Measurements from ENCODE around the gene KCP. TPM values are rescaled to one million over a fixed set of nuclear protein-coding genes. Genes with fewer than 3 reads are reported as not detected.
A peak's percentile ranks its signal among the peaks of the same experiment; 100 is the strongest.
"Not testable (repeated sequence)": the region's sequence is repeated elsewhere in the genome, so short reads cannot be mapped to it uniquely, and the experiment has no call there.

The KCP gene
- 2.1 and 5.1 TPM in 2 replicates for total RNA-seq (2014; rRNA removed; shearing (Covaris generic); ENCODE audit: low replicate concordance)

GRCh38 chr7:128910569-128910945 is at the start of gene KCP:
Gene KCP, minus strand, starts transcription at chr7:128910709. Its CDS starts 33 bp downstream, at chr7:128910676.
- peak; percentile 55 for DNase-seq (ENCODE audit: low read depth)
- in situ Hi-C loops (cut with HindIII; ENCODE audit: low pct_unique_long_range_greater_than_20kb, low sequenced_read_pairs): no loop called here

- DNase-seq (ENCODE audit: low read depth): no peak
- in situ Hi-C loops (cut with HindIII; ENCODE audit: low pct_unique_long_range_greater_than_20kb, low sequenced_read_pairs): no loop called here
These were observed 48.8 kb upstream of the KCP start for GRCh38 chr7:128959296-128959695.

GRCh38 chr7:128955981-128956380 is 45.5 kb upstream of the KCP start:
- in situ Hi-C loops (cut with HindIII; ENCODE audit: low pct_unique_long_range_greater_than_20kb, low sequenced_read_pairs): no loop called here

GRCh38 chr7:128954830-128955802 is 44.6 kb upstream of the KCP start:
- in situ Hi-C loops (cut with HindIII; ENCODE audit: low pct_unique_long_range_greater_than_20kb, low sequenced_read_pairs): no loop called here
- no peak for DNase-seq (ENCODE audit: low read depth)

More at GRCh38 chr7:128955981-128956380, 45.5 kb upstream of the KCP start:
- DNase-seq (ENCODE audit: low read depth): no peak

- in situ Hi-C loops (cut with HindIII; ENCODE audit: low pct_unique_long_range_greater_than_20kb, low sequenced_read_pairs): no loop called here
- no peak for DNase-seq (ENCODE audit: low read depth)
These were observed 43.6 kb upstream of the KCP start for GRCh38 chr7:128954150-128954549.

GRCh38 chr7:128951296-128951695 is 40.8 kb upstream of the KCP start:
- in situ Hi-C loops (cut with HindIII; ENCODE audit: low pct_unique_long_range_greater_than_20kb, low sequenced_read_pairs): no loop called here
- no peak for DNase-seq (ENCODE audit: low read depth)

GRCh38 chr7:128948976-128949760 is 38.7 kb upstream of the KCP start:
- DNase-seq (ENCODE audit: low read depth): no peak
- in situ Hi-C loops (cut with HindIII; ENCODE audit: low pct_unique_long_range_greater_than_20kb, low sequenced_read_pairs): no loop called here

GRCh38 chr7:128948312-128948973 is 37.9 kb upstream of the KCP start:
- in situ Hi-C loops (cut with HindIII; ENCODE audit: low pct_unique_long_range_greater_than_20kb, low sequenced_read_pairs): no loop called here
- no peak for DNase-seq (ENCODE audit: low read depth)

- DNase-seq (ENCODE audit: low read depth): no peak
- in situ Hi-C loops (cut with HindIII; ENCODE audit: low pct_unique_long_range_greater_than_20kb, low sequenced_read_pairs): no loop called here
These were observed 37.3 kb upstream of the KCP start for GRCh38 chr7:128947854-128948253.

GRCh38 chr7:128946936-128947830 is 36.7 kb upstream of the KCP start:
- in situ Hi-C loops (cut with HindIII; ENCODE audit: low pct_unique_long_range_greater_than_20kb, low sequenced_read_pairs): no loop called here
- DNase-seq (ENCODE audit: low read depth): no peak

GRCh38 chr7:128945668-128946366 is 35.3 kb upstream of the KCP start:
- in situ Hi-C loops (cut with HindIII; ENCODE audit: low pct_unique_long_range_greater_than_20kb, low sequenced_read_pairs): no loop called here
- no peak for DNase-seq (ENCODE audit: low read depth)

GRCh38 chr7:128944487-128945236 is 34.2 kb upstream of the KCP start:
- no peak for DNase-seq (ENCODE audit: low read depth)
- in situ Hi-C loops (cut with HindIII; ENCODE audit: low pct_unique_long_range_greater_than_20kb, low sequenced_read_pairs): no loop called here

GRCh38 chr7:128943251-128943650 is 32.7 kb upstream of the KCP start:
- in situ Hi-C loops (cut with HindIII; ENCODE audit: low pct_unique_long_range_greater_than_20kb, low sequenced_read_pairs); DNase-seq (ENCODE audit: low read depth): not testable (repeated sequence)

- in situ Hi-C loops (cut with HindIII; ENCODE audit: low pct_unique_long_range_greater_than_20kb, low sequenced_read_pairs): no loop called here
- DNase-seq (ENCODE audit: low read depth): no peak
These were observed 31.5 kb upstream of the KCP start for GRCh38 chr7:128941946-128942526.

GRCh38 chr7:128941323-128941890 is 30.9 kb upstream of the KCP start:
- in situ Hi-C loops (cut with HindIII; ENCODE audit: low pct_unique_long_range_greater_than_20kb, low sequenced_read_pairs): no loop called here
- DNase-seq (ENCODE audit: low read depth): no peak
